ENCODE results near the gene SAFB2.

DNA sequence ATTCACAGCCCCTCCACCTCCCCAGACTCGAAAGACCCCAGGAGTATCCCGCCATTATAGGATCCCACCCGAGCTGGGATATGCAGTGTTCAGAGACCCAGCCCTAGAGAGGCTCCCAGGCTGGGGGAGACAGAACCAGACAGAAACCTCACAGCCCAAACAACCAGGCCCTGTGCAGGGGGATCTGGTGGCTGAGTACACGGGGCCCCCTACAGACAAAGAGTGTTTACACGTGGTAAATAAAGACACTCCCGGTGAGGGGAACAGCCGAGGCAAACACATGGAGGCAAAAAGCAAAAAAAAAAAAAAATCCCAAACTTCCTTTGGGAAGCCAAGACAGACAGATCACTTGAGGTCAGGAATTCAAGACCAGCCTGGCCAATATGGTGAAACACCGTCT is 79.9 kb downstream of the SAFB2 start:
- no peak for TF ChIP-seq POLR2A (IDR thresholded peaks at IDR 0.05)
- TF ChIP-seq, protein P1, sequence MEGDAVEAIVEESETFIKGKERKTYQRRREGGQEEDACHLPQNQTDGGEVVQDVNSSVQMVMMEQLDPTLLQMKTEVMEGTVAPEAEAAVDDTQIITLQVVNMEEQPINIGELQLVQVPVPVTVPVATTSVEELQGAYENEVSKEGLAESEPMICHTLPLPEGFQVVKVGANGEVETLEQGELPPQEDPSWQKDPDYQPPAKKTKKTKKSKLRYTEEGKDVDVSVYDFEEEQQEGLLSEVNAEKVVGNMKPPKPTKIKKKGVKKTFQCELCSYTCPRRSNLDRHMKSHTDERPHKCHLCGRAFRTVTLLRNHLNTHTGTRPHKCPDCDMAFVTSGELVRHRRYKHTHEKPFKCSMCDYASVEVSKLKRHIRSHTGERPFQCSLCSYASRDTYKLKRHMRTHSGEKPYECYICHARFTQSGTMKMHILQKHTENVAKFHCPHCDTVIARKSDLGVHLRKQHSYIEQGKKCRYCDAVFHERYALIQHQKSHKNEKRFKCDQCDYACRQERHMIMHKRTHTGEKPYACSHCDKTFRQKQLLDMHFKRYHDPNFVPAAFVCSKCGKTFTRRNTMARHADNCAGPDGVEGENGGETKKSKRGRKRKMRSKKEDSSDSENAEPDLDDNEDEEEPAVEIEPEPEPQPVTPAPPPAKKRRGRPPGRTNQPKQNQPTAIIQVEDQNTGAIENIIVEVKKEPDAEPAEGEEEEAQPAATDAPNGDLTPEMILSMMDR (IDR thresholded peaks at IDR 0.05): no peak
